ENCODE data around the gene NXF1. TPM values are rescaled to one million over a fixed set of nuclear protein-coding genes. Genes with fewer than 3 reads are reported as not detected.
"Not testable (repeated sequence)": the region's sequence is repeated elsewhere in the genome, so short reads cannot be mapped to it uniquely, and the experiment has no call there.

Gene NXF1
- total RNA-seq, 2 donors from 2014 or later: 39.2 to 50.9 TPM

GRCh38 chr11:62843466-62843865 is 38.2 kb upstream of the NXF1 start:
- no peak overlapping the region for H3K9ac ChIP-seq (ENCODE audit: low read depth in 2 of 2, low read length in 2 of 2)
- no peak for DNase-seq
- H3K27me3 ChIP-seq: no peaks in the 10 kb centered on the region
- no peak for TF ChIP-seq CTCF (IDR thresholded peaks at IDR 0.05)
- no peaks in the 10 kb centered on the region for H3K9me3 ChIP-seq
- peaks cover 2% of the 10 kb centered on the region for H3K4me1 ChIP-seq
- no peaks in the 10 kb centered on the region for H3K36me3 ChIP-seq
- intact Hi-C loops (cut with DNase I): no loop called here
- no peak overlapping the region for H3K27ac ChIP-seq
- no peak overlapping the region for H3K4me3 ChIP-seq

- H3K27me3 ChIP-seq; H3K4me3 ChIP-seq; H3K4me1 ChIP-seq; intact Hi-C loops (cut with DNase I); H3K9me3 ChIP-seq; H3K36me3 ChIP-seq: not testable (repeated sequence)
- peak; percentile 32 for DNase-seq
- Histone ChIP-seq H3K27ac (peak overlapping the region; percentile 97), H3K9ac (ENCODE audit: low read depth in 2 of 2, low read length in 2 of 2) (peak overlapping the region in 1 of 2 donors; percentile 91)
Measured at GRCh38 chr11:62842891-62843290, 37.7 kb upstream of the NXF1 start.

GRCh38 chr11:62842171-62842741 is 37.0 kb upstream of the NXF1 start:
- TF ChIP-seq CTCF (IDR thresholded peaks at IDR 0.05): no peak
- no peaks in the 10 kb centered on the region for H3K27me3 ChIP-seq
- no peaks in the 10 kb centered on the region for H3K36me3 ChIP-seq
- DNase-seq: peak; percentile 51
- intact Hi-C loops (cut with DNase I): no loop called here
- peak overlapping the region; percentile 97 for H3K27ac ChIP-seq
- H3K4me3 ChIP-seq: peak overlapping the region; percentile 21
- H3K4me1 ChIP-seq: peaks cover 3% of the 10 kb centered on the region
- H3K9me3 ChIP-seq: no peaks in the 10 kb centered on the region
- peak overlapping the region; percentile 77 to 91 for H3K9ac ChIP-seq (ENCODE audit: low read depth in 2 of 2, low read length in 2 of 2)

- Histone ChIP-seq H3K9me3 (no peaks in the 10 kb centered on the region), H3K4me1 (peaks cover 3% of the 10 kb centered on the region), H3K27me3 (no peaks in the 10 kb centered on the region), H3K9ac (ENCODE audit: low read depth in 2 of 2, low read length in 2 of 2) (peak overlapping the region; percentile 77 to 91), H3K4me3 (peak overlapping the region; percentile 89), H3K27ac (peak overlapping the region; percentile 97), H3K36me3 (no peaks in the 10 kb centered on the region)
- DNase-seq: peak; percentile 94
- intact Hi-C loops (cut with DNase I): no loop called here
- no peak for TF ChIP-seq CTCF (IDR thresholded peaks at IDR 0.05)
Measured at GRCh38 chr11:62841361-62842170, 36.3 kb upstream of the NXF1 start.

GRCh38 chr11:62840721-62841360 is 35.6 kb upstream of the NXF1 start:
- not testable (repeated sequence) for H3K9me3 ChIP-seq
- peak; percentile 77 for DNase-seq

GRCh38 chr11:62839050-62839945 is 34.1 kb upstream of the NXF1 start, which contains the start of gene WDR74:
TSS of gene WDR74 (minus strand) at chr11:62839590. CDS start at chr11:62839570, 20 bp downstream.
- no peak for TF ChIP-seq CTCF (IDR thresholded peaks at IDR 0.05)
- peak within 1 kb of the TSS; percentile 87 to 95 for H3K9ac ChIP-seq (ENCODE audit: low read depth in 2 of 2, low read length in 2 of 2)
- H3K27ac ChIP-seq: peak within 1 kb of the TSS; percentile 97
- intact Hi-C loops (cut with DNase I): no loop called here
- H3K9me3 ChIP-seq: no peaks in the 10 kb centered on the region
- H3K4me3 ChIP-seq: peak within 1 kb of the TSS; percentile 89
- H3K36me3 ChIP-seq: no peaks in the 10 kb centered on the region
- H3K4me1 ChIP-seq: peaks cover 3% of the 10 kb centered on the region
- no peaks in the 10 kb centered on the region for H3K27me3 ChIP-seq
- DNase-seq: peak; percentile 97

More at GRCh38 chr11:62840721-62841360, 35.6 kb upstream of the NXF1 start:
- H3K36me3 ChIP-seq; H3K27me3 ChIP-seq; H3K4me1 ChIP-seq; intact Hi-C loops (cut with DNase I): not testable (repeated sequence)
- peak overlapping the region; percentile 89 for H3K4me3 ChIP-seq
- H3K9ac ChIP-seq (ENCODE audit: low read depth in 2 of 2, low read length in 2 of 2): peak overlapping the region; percentile 60 to 95
- peak overlapping the region; percentile 97 for H3K27ac ChIP-seq

Data from colonic mucosa (tissue), 4 donors.